KMS-11 (cell line): ENCODE data around the gene KIF6.
"Not testable (repeated sequence)": the region's sequence is repeated elsewhere in the genome, so short reads cannot be mapped to it uniquely, and the experiment has no call there.

Experiments
- H2AFZ ChIP-seq: fragments of 200-600 bp; sonication (generic); 2 replicates; pipeline ENCODE4 v1.6.1; 2016; ENCODE audit warnings: antibody characterized with exemption, mixed run types, low read depth
- H3K27ac ChIP-seq: fragments of 200-600 bp; sonication (generic); 2 replicates; pipeline ENCODE4 v1.6.1; 2016; ENCODE audit warnings: mild to moderate bottlenecking, mixed run types
- H3K27me3 ChIP-seq: fragments of 200-600 bp; sonication (generic); 2 replicates; pipeline ENCODE4 v1.6.1; 2017; ENCODE audit warnings: mild to moderate bottlenecking, low read depth, mixed run types, moderate library complexity; ENCODE audit not compliant: insufficient read depth
- H3K36me3 ChIP-seq: fragments of 200-600 bp; sonication (generic); 2 replicates; pipeline ENCODE4 v1.6.1; 2017; ENCODE audit warnings: mild to moderate bottlenecking, mixed run types; ENCODE audit not compliant: insufficient read depth
- H3K4me1 ChIP-seq: fragments of 200-600 bp; sonication (generic); 2 replicates; pipeline ENCODE4 v1.6.1; 2016; ENCODE audit warnings: mild to moderate bottlenecking, low read depth, mixed run types; ENCODE audit not compliant: poor library complexity, severe bottlenecking
- H3K4me2 ChIP-seq: fragments of 200-600 bp; sonication (generic); 2 replicates; pipeline ENCODE4 v1.7.0; 2016; ENCODE audit warnings: mild to moderate bottlenecking, mixed run types
- H3K4me3 ChIP-seq: fragments of 200-600 bp; sonication (generic); IDR thresholded peaks from 2 replicates; pipeline ENCODE4 v1.6.1; 2017; ENCODE audit warnings: low read depth, low read length, mixed read lengths; ENCODE audit not compliant: insufficient read depth
- H3K79me2 ChIP-seq: fragments of 200-600 bp; sonication (generic); 2 replicates; pipeline ENCODE4 v1.6.1; 2016; ENCODE audit warnings: low read depth, mixed run types; ENCODE audit not compliant: insufficient read depth
- H3K9ac ChIP-seq: fragments of 200-600 bp; sonication (generic); 2 replicates; pipeline ENCODE4 v1.6.1; 2016; ENCODE audit warnings: mild to moderate bottlenecking, mixed run types
- H4K20me1 ChIP-seq: fragments of 200-600 bp; sonication (generic); 2 replicates; pipeline ENCODE4 v1.6.1; 2016; ENCODE audit warnings: mild to moderate bottlenecking, mixed run types; ENCODE audit not compliant: insufficient read depth
- CTCF ChIP-seq: fragments of 200-600 bp; sonication (generic); conservative IDR thresholded peaks from 2 replicates; pipeline ENCODE4 v1.6.1; 2017; ENCODE audit warnings: low read depth, mild to moderate bottlenecking, antibody characterized with exemption, low read length, moderate library complexity, mixed read lengths

KIF6 gene

GRCh38 chr6:39292637-39293036 is 432.6 kb downstream of the KIF6 start:
- H3K4me3 ChIP-seq, result no peak overlapping the region
- H3K4me1 ChIP-seq, result no peaks in the 10 kb centered on the region
- no peaks in the 10 kb centered on the region for H4K20me1 ChIP-seq
- TF ChIP-seq CTCF, result no peak
- no peak overlapping the region for H3K27ac ChIP-seq
- no peaks in the 10 kb centered on the region for H3K79me2 ChIP-seq
- no peak overlapping the region for H3K9ac ChIP-seq
- H2AFZ ChIP-seq, result no peak overlapping the region
- no peaks in the 10 kb centered on the region for H3K27me3 ChIP-seq
- H3K36me3 ChIP-seq, result no peaks in the 10 kb centered on the region
- no peak overlapping the region for H3K4me2 ChIP-seq

- H3K79me2 ChIP-seq, result no peaks in the 10 kb centered on the region
- TF ChIP-seq CTCF, result no peak
- H3K27me3 ChIP-seq, result no peaks in the 10 kb centered on the region
- H3K27ac ChIP-seq, result no peak overlapping the region
- H4K20me1 ChIP-seq, result no peaks in the 10 kb centered on the region
- H3K4me3 ChIP-seq, result no peak overlapping the region
- H3K36me3 ChIP-seq, result no peaks in the 10 kb centered on the region
- H3K4me1 ChIP-seq, result no peaks in the 10 kb centered on the region
- no peak overlapping the region for H3K9ac ChIP-seq
- no peak overlapping the region for H2AFZ ChIP-seq
- no peak overlapping the region for H3K4me2 ChIP-seq
Measured at GRCh38 chr6:39289490-39289889, 435.7 kb downstream of the KIF6 start.

GRCh38 chr6:39287601-39288000 is 437.6 kb downstream of the KIF6 start:
- H2AFZ ChIP-seq, result no peak overlapping the region
- no peaks in the 10 kb centered on the region for H3K79me2 ChIP-seq
- H3K4me1 ChIP-seq, result no peaks in the 10 kb centered on the region
- H3K9ac ChIP-seq, result no peak overlapping the region
- no peak overlapping the region for H3K27ac ChIP-seq
- no peaks in the 10 kb centered on the region for H4K20me1 ChIP-seq
- H3K36me3 ChIP-seq, result no peaks in the 10 kb centered on the region
- no peak overlapping the region for H3K4me3 ChIP-seq
- no peaks in the 10 kb centered on the region for H3K27me3 ChIP-seq
- no peak overlapping the region for H3K4me2 ChIP-seq
- TF ChIP-seq CTCF, result no peak

GRCh38 chr6:39286596-39286995 is 438.6 kb downstream of the KIF6 start:
- H3K79me2 ChIP-seq, H4K20me1 ChIP-seq, H3K27me3 ChIP-seq, H3K27ac ChIP-seq, H2AFZ ChIP-seq, H3K4me2 ChIP-seq, H3K9ac ChIP-seq, H3K4me1 ChIP-seq, H3K4me3 ChIP-seq, H3K36me3 ChIP-seq: not testable (repeated sequence)

- H3K4me3 ChIP-seq, result no peak overlapping the region
- no peaks in the 10 kb centered on the region for H3K4me1 ChIP-seq
- no peak overlapping the region for H3K27ac ChIP-seq
- no peaks in the 10 kb centered on the region for H3K27me3 ChIP-seq
- no peak overlapping the region for H3K4me2 ChIP-seq
- no peak overlapping the region for H2AFZ ChIP-seq
- H3K36me3 ChIP-seq, result no peaks in the 10 kb centered on the region
- TF ChIP-seq CTCF, result no peak
- no peaks in the 10 kb centered on the region for H3K79me2 ChIP-seq
- H4K20me1 ChIP-seq, result no peaks in the 10 kb centered on the region
- no peak overlapping the region for H3K9ac ChIP-seq
Measured at GRCh38 chr6:39282774-39283173, 442.4 kb downstream of the KIF6 start.
